AG20443 (cell line): ENCODE measurements around the gene EFHD2.
A peak's percentile ranks its signal among the peaks of the same experiment; 100 is the strongest.

Experiments
- DNase-seq: peaks from one replicate; pipeline ENCODE4 v3.0.0; 2012; ENCODE audit warnings: low spot score, mixed read lengths

EFHD2 gene

GRCh38 chr1:15430787-15431570 lies 21.3 kb downstream of the EFHD2 start:
- DNase-seq = peak; percentile 88

GRCh38 chr1:15431571-15431948 lies 21.9 kb downstream of the EFHD2 start:
- no peak for DNase-seq

GRCh38 chr1:15432324-15432723 lies 22.6 kb downstream of the EFHD2 start:
- DNase-seq = no peak

GRCh38 chr1:15433471-15433870 lies 23.8 kb downstream of the EFHD2 start:
- DNase-seq = no peak

GRCh38 chr1:15434739-15435138 lies 25.1 kb downstream of the EFHD2 start:
- DNase-seq = peak; percentile 53

GRCh38 chr1:15435239-15436077 lies 25.8 kb downstream of the EFHD2 start:
- DNase-seq = no peak

GRCh38 chr1:15436881-15437442 lies 27.3 kb downstream of the EFHD2 start:
- DNase-seq = no peak

GRCh38 chr1:15439325-15439724 lies 29.6 kb downstream of the EFHD2 start:
- no peak for DNase-seq

GRCh38 chr1:15440357-15440756 lies 30.7 kb downstream of the EFHD2 start:
- DNase-seq = no peak

- DNase-seq = no peak
Observed at GRCh38 chr1:15441247-15441646, 31.6 kb downstream of the EFHD2 start.

GRCh38 chr1:15442119-15442518 lies 32.4 kb downstream of the EFHD2 start:
- no peak for DNase-seq

- DNase-seq = no peak
Observed at GRCh38 chr1:15442759-15443158, 33.1 kb downstream of the EFHD2 start.

- DNase-seq = no peak
Observed at GRCh38 chr1:15443281-15443680, 33.6 kb downstream of the EFHD2 start.

- DNase-seq = no peak
Observed at GRCh38 chr1:15444468-15445389, 35.0 kb downstream of the EFHD2 start.

- DNase-seq = no peak
Observed at GRCh38 chr1:15445390-15446122, 35.9 kb downstream of the EFHD2 start.

- no peak for DNase-seq
Observed at GRCh38 chr1:15446212-15446611, 36.5 kb downstream of the EFHD2 start.

- no peak for DNase-seq
Observed at GRCh38 chr1:15448877-15449462, 39.3 kb downstream of the EFHD2 start.

- no peak for DNase-seq
Observed at GRCh38 chr1:15449567-15449966, 39.9 kb downstream of the EFHD2 start.

- no peak for DNase-seq
Observed at GRCh38 chr1:15451014-15451722, 41.5 kb downstream of the EFHD2 start.

- no peak for DNase-seq
Observed at GRCh38 chr1:15452216-15452615, 42.5 kb downstream of the EFHD2 start.
